ENCODE results near the gene ATP6V0E1.
"Not testable (repeated sequence)": the region's sequence is repeated elsewhere in the genome, so short reads cannot be mapped to it uniquely, and the experiment has no call there.

Gene ATP6V0E1

DNA sequence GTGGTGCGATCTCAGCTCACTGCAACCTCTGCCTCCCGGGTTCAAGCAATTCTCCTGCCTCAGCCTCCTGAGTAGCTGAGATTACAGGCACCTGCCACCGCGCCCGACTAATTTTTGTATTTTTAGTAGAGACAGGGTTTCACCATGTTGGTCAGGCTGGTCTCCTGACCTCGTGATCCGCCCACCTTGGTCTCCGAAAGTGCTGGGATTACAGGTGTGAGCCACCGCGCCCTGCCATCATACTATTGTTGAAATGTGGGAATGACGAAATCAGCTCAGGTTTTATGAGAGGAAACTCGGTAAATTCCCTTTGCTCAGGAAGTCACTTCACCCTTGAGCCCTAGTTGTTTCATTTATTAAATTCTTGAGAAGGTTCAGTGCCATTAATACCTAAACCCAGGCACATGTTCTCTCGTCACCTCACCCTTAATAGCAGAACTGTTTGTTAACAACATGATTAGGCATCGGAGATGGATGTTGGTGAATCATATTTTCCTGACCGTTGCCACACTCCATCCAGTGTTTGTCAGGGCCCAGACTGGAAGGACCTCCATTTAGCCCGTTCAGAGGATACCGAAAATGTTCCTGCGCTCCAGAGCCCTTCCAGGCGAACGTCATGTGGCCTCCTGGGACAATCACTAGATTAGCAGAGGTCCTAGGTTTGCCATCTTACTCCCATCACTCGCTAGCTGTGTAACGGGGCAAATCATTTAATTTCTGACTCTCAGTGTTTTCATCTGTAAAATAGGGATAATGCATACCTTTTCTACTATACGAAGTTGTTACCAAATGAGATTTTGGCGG is 52.5 kb downstream of the ATP6V0E1 start:
- DNase-seq (ENCODE audit: low read depth, low spot score) = no peak

DNA sequence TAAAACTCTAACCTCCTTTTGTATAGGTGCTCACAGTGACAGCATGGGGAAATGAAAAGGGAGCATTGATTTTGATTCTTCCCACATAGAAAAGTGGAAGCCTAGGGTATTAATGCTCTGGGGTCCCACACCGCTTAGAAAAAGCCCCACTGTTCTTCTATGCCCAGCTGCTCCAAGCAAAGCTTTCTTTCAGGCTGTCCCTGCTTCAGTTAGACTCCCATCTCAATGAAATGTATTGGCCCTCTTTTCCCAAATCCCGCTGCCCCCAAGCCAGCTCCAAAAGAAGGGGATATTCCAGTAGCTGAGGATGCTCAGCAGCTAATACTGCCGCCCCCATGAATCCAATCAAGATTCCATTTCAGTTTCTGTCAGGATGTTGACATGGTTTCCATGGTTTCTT is 55.6 kb downstream of the ATP6V0E1 start:
- DNase-seq (ENCODE audit: low read depth, low spot score) = no peak

DNA sequence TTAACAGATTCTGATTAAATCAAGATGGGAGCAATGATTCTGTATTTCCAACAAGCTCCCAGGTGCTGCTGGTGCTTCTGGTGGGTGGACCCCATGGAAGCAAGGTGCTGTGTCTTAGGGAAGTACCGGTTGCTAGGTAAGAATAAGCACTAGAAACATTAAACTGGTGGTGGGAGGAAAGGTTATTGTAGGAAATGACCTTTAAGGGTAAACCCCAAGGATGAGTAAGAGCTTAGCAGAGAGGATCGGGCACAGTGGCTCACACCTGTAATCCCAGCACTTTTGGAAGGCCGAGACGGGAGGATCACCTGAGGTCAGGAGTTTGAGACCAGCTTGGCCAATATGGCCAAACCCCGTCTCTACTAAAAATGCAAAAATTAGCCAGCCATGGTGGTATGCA is 56.4 kb downstream of the ATP6V0E1 start:
- no peak for DNase-seq (ENCODE audit: low read depth, low spot score)

DNA sequence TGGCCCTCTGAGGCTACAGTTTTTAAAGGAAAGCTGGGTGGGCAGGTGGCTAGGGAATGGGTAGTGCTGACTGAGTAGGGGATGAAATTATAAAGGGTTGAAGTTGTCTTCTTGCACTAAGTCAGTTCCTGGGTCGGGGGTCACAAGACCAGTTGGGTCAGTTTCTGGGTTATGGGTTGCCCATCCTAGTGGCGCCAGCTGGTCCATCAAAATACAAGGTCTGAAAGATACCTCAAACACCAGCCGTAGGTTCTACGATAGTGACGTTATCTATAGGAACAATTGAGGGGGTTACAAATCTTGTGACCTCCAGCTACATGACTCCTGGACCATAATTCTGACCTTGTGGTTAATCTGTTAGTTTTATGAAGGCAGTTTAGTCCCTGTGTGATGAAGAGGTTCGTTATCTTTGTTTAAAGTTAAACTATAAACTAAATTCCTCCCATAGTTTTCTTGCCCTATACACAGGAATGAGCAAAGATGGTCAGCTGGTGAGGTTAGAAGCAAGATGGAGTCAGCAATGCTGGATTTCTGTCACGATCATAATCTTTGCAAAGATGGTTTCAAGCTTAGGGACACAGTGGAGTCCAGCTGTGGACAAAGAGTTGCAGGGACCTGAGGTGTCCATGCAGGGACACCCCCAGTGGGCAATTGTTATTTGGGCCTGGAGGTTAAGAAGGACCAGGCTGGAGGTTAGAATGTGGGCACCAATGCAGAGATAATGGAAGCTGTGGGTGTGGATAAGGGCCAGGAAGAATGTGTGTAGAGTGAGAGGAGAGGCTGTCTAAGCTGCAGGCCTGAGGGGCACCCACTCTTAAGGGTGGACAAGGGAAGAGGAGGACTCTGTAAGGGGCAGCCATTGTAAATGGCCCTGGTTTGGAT is 58.6 kb downstream of the ATP6V0E1 start:
- DNase-seq (ENCODE audit: low read depth, low spot score) = no peak

DNA sequence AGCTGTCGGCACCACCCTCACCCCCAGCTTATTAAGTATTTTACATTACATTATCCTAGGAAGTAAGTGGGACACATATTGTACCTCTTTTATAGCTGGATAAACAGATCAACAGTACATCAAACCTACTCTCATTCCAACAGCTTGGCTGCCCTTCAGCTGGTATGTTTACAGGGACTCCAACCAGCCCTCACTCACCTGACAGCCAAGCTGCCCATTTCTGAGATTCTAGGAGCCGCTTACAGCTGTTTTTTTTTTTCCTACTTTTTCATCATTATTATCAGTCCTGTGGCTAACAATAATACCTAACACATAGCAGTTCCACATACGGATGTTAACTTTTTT is 59.2 kb downstream of the ATP6V0E1 start:
- no peak for DNase-seq (ENCODE audit: low read depth, low spot score)

DNA sequence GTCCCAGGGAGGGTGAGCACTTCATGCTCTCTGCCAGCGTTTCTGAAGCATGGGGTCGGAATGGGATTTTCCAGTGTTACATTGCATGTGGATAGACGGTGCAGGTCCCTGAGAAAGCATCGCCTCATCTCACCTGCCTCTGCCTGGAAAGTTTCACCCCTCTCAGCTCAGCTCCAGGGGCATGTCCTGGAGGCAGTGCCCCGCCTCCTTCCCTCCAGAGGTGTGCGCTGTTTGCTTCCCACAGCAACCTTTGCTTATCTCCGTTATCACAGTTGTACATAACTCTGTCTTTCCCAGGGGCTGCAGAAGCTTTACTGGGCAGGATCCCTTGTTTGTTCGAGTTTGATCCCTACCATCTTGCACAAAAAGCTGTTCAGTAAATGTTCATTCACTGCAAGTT is 61.9 kb downstream of the ATP6V0E1 start:
- no peak for DNase-seq (ENCODE audit: low read depth, low spot score)

DNA sequence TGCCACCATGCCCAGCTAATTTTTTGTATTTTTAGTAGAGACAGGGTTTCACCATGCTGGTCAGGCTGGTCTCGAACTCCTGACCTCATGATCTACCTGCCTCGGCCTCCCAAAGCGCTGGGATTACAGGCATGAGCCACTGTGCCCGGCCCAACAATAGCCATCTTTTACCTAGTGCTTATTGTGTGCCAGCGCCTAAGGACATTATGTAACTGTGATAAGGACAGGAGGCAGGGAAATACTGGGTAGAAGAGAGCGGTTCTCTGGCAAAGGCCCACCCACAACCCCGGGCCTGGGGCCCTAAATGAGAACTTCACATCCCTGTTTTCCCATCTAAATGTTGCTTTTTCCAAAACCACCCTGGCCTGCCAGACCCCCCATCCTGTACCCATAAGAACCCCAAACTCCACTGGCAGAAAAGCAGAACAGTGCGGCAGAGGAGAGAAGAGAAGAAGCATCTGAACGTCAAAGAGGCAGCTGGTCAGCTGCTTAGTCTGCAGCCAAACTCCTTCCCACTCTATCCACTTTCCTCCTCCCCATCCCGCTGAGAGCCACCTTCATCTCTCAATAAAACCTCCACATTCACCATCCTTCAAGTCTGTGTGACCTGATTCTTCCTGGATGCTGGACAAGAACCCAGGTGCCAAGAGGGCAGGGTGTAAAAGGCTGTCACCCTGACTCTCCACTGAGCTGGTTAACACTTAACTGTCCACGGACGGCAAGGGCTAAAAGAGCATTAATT is 63.7 kb downstream of the ATP6V0E1 start:
- DNase-seq (ENCODE audit: low read depth, low spot score) = not testable (repeated sequence)

DNA sequence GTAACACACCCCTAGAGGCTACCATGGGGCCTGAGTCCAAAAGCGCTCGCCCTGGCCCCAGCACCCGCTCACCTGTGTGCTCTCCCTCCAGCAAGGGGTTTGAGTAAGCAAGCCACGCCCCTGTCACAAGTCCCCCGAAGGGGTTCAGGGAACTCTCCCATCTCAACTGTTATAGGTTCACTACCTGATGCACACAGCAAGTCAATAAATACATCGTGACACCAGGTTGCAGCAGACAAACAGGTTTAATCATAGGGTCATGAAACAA is 64.2 kb downstream of the ATP6V0E1 start:
- no peak for DNase-seq (ENCODE audit: low read depth, low spot score)

DNA sequence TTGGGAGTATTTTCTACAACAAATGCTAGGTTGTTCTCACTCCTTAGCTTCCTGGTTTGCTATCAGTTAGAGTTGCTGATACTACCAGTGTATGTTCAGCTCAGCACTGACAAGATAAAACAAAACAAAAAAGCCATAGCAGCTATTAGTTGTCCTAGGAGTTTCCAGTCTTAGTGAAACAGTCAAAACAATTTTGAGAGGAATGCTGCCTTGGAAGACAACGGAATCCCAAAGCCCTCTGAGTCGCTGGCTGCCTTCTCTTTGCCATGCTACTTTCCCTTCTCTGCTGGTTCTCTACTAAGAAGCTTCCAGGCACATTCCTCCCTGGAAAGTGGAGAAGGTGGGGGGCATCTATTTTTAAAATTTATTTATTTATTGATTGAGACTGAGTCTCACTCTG is 67.2 kb downstream of the ATP6V0E1 start:
- no peak for DNase-seq (ENCODE audit: low read depth, low spot score)

DNA sequence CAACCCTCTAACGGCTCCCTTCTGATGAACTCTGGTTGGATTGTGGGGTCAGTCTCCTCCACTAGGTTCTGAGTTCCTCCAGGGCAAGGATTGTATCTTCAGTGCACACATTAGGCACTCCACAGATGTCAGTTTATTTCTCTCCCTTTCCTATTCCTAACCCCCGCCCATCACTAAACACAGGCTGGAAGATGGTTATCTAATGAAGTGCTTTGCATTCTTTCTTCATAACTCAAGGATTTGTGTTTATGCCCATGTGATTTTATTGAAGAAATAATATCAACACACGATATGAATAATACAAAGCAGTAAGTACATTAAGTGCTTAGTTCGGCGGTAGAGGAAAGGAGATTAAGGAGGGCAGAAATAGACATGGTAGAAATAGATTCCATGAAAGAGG is 68.2 kb downstream of the ATP6V0E1 start:
- no peak for DNase-seq (ENCODE audit: low read depth, low spot score)

DNA sequence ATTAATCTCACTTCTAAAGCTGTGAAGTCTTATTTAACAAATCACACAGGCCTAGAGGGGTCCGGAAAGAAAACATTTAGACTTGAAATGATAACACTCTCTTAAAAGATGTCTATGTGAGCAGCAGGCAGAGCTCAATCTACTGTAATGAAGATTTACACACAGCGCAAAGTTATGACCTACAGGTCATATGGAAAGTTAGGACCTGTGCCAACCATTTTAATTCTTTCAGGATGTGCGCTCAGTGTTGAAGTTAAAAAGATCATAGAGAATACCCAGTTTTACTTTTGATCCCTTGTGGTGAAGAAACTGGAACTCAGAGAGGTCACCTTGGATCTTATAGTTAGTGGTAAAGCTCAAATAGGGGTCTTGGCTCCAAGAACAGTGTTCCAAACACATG is 69.5 kb downstream of the ATP6V0E1 start:
- no peak for DNase-seq (ENCODE audit: low read depth, low spot score)

DNA sequence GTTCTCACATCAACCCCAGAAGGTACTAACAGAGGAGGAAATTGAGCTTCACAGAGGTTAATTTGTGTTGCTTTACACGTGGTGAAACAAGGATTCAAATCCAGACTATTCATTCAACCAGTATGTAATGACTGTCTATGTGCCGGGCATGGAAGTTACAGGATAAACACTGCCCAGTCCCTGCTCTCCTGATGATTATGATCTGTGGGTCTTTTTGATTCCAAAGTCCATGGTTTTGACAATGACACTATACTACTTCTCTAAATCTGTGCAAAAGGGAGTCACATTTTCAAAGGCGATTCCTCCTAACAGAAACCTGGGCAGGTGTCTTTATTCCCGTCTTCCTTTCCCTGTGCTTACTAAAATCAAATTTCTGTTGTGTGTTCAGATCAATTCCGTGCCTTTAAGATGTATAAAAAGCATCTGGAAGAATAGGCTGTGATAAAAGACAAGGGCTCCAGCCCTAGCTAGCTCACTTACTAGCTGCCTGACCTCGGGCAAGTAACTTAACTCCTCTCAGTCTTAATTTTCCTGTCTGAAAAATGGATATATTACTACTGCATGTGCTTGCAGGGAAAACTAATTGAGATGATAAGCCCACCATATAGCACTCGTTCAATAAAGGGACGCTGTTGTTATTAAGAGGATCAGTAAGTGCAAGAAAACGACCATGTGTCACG is 71.6 kb downstream of the ATP6V0E1 start:
- no peak for DNase-seq (ENCODE audit: low read depth, low spot score)

DNA sequence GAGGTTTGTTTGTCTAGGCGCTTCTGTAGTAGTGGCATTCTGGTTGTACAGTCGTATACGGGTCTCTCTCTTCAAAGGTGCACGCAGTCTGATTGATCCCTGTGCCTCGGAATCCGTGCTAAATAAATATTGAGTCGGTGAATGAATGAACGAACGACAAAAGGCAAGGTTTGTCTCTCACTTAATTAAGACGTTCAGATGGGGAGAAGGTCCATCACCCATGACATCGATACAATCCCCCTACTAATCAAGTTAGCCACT is 72.1 kb downstream of the ATP6V0E1 start:
- no peak for DNase-seq (ENCODE audit: low read depth, low spot score)

DNA sequence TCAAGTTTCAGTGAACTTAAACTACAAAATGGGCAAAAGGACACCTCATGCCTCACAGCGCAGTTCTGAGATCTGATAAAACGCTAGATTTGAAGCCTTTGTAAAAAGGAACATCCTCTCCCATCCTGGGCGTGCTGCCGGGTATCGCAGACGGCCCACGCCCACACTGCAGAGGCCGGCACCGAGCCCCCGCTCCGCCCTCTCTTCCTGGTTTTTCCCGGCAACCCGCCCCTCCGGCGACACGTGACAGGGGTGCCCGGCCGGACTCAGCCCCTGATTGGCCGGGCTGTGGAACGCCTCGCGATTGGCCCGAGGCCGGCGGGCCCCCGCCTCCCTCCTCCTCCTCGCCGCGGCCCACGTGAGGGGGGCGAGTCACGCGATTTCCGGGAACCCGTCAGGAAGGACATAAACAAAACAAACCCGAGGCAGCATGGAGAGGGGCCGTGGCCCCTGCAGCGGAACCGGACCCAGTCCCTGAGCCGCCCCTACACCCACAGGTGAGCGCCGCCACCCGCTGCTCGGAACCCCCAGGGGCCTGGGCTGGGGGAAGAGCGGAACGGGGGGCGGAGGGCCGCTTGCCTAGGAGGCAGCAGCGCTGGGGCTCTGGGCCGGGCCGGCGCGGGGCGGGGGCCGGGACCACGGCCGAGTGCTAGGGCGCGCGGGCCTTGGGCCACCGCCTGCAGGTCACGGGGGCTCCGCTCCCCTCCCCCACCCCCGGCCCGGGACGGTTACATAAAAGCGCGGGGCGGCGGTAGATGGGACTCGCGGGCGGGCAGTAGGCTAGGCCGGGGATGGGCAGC is 72.6 kb downstream of the ATP6V0E1 start, which contains the start of gene CREBRF:
Gene CREBRF, plus strand, starts transcription at position 370 of the 800 bp plus-strand sequence. CDS start 24,424 bp downstream, outside the sequence.
- peak; percentile 99 for DNase-seq (ENCODE audit: low read depth, low spot score)

DNA sequence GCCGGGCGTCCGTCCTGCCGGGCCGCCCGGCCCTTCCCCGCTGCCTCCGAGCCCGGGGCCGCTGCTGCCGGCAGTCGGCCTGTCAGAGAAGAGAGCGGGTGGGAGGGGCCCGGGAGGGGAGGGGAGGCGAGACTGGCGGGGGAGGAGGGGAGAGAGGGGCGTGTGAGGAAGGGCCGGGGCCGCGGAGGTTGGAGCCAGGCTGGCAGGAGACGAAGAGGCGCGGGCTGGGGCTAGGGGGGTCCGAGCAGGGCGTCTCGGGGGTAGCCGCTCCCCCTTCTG is 73.2 kb downstream of the ATP6V0E1 start:
- no peak for DNase-seq (ENCODE audit: low read depth, low spot score)

DNA sequence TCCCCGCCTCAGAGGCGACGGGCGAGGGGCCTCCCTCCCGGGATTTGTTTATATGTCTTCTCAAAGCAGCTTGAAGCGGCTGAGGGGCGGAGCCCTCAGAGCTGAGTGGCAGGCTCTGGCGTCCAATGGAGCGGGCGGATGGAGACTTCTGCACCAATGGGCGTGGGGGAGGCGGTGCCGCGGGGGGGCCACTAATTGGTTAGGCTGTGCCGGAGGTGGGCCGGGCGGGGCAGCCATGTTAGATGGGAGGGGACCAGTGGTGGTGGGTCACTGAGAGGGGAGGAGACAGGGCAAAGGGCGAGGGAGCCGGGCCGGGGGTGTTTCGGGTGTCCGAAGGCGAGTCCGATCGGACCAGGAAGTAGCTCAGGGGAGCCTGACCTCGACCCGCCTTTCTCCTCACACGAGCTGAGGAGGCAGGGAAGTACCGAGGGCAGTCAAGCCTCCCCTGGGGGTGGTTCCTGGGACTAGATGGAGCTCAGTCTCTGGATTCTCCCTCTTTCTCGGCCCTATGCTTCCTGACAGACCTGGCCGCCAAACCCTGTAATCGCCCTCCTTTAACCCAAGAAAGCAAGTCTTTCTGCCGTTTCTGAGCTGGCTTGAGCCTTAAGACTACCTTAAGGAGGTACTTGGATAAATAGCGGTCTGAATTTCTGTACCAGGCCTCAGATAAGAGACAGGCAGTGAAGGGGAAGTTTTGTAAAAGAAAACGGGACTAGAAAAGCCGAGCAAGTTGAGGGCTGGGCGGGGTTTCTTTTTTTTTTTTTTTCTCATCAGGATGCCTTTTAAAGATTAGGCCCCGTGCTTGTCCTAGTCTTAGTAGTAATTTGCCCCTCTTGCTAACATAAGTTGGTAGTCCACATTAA is 73.7 kb downstream of the ATP6V0E1 start:
- peak; percentile 100 for DNase-seq (ENCODE audit: low read depth, low spot score)

DNA sequence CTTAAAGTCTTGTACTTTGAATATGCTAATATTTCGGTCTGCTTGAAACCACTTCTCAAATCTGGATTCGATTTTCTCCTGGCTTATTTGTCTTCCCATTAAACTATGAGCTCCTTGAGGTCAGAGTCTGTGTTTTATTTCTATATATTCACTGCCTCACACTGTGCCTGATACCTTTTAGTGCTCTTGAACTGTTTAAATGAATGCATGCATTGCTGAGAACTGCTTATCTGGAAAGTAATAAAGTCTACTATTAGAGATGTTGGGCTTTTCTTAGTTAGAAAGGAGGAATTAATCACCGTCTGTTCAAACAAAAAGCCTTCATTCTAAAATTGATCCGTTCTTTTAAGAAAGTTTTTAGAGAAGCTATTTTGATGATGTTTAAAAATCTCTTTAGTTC is 78.6 kb downstream of the ATP6V0E1 start:
- no peak for DNase-seq (ENCODE audit: low read depth, low spot score)

DNA sequence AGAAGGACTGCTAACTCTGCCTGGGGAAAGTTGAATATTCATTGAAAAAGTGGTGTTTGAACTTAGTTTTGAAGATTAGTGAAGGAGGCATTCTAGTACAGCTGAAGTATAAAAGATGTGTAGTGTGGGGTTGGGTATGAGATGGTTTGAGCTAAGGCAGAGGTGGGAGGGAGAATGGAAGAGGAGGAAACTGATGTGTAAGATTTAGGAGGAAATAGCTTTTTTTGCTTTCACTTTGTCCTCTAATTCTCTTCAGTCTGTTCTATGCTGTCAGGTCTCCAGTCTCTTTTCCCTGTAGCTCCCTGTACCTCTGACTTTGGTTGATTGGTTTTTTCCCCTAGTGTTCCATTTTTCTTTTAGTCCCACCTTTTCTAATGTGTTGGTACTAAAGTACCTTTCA is 81.6 kb downstream of the ATP6V0E1 start:
- no peak for DNase-seq (ENCODE audit: low read depth, low spot score)

DNA sequence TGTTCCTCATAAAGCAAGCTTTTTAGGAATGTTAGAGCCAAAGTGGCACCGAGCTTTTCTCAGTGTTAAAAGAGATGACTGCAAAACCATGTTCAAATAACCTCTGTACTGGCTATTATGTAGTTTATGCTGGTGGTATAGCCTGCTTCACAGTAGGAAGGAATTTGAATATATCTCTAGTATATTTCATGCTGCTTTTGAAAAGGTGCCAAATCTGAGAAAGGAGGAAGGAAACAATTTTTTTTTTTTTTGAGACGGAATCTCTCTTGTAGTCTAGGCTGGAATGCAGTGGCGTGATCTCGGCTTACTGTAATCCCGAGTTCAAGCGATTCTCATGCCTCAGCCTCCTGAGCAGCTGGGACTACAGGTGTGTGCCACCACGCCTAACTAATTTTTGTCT is 86.1 kb downstream of the ATP6V0E1 start:
- no peak for DNase-seq (ENCODE audit: low read depth, low spot score)

DNA sequence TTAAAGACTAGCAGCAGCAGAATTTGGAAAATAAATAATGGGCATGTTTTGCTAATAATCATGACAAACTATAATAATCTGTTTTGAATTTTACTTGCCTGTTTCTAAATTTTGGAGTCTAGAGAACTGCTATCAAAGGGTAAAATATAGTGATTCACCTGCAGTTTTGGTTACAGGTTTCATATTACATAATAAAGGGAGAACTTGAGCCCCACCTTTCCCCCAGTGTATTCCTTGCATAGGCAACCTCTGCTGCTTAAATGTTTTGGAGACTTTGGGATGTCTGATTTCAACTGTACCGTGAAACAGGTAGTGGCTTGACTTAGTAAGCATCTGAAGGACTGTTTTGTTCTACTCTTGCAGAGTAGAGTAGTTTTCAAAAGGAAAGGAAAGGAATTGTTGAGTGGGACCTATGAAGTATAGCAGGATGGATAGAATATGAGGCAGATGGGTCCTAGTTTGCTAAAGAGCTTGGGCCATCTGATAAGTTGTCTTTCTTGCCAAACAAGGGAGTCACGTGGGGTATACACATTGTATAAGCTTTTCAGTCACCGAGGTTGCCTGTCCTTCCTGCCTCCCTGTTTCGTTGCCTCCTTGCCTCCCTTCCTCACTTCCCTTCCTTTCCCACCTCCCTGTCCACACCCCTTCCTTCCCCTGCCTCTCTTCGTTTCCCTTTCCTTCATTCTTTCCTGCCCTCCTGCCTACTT is 91.7 kb downstream of the ATP6V0E1 start:
- DNase-seq (ENCODE audit: low read depth, low spot score) = no peak
